Activated naive CD8-positive, alpha-beta T cell (primary cell): ENCODE measurements around the gene MTHFSD.

Experiments used
- H3K27ac Mint-ChIP-seq: one replicate; pipeline ENCODE4 v1.8.0; 2021; ENCODE audit warnings: mixed read lengths
- H3K27me3 Mint-ChIP-seq: one replicate; pipeline ENCODE4 v1.8.0; 2021; ENCODE audit warnings: mixed read lengths
- H3K36me3 Mint-ChIP-seq: one replicate; pipeline ENCODE4 v1.8.0; 2021; ENCODE audit warnings: mixed read lengths
- H3K4me1 Mint-ChIP-seq: one replicate; pipeline ENCODE4 v1.8.0; 2021; ENCODE audit warnings: low read depth, mixed read lengths
- H3K4me3 Mint-ChIP-seq: one replicate; pipeline ENCODE4 v1.8.0; 2021; ENCODE audit warnings: mild to moderate bottlenecking, mixed read lengths
- H3K9me3 Mint-ChIP-seq: one replicate; pipeline ENCODE4 v1.8.0; 2021; ENCODE audit warnings: low read depth, mixed read lengths

Gene MTHFSD

DNA sequence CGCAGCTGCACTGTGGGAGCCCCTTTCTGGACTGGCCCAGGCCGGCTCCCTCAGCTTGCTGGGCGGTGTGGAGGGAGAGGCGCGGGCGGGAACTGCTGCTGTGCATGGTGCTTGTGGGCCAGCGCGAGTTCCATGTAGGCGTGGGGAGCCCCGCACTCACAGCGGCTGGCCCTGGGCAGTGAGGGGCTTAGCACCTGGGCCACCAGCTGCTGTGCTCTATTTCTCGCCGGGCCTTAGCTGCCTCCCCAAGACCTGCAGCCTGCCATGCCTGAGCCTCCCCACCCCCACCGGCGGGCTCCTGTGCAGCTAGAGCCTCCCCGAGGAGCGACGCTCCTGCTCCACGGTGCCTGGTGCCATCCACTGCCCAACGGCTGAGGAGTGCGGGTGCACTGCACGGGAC, 1.7 kb downstream of the MTHFSD start:
- Mint-ChIP-seq H3K27ac (peak overlapping the region; percentile 97), H3K4me3 (peak overlapping the region; percentile 95), H3K9me3 (no peaks in the 10 kb centered on the region), H3K4me1 (peaks cover 20% of the 10 kb centered on the region), H3K27me3 (no peaks in the 10 kb centered on the region), H3K36me3 (peaks cover 2% of the 10 kb centered on the region)

DNA sequence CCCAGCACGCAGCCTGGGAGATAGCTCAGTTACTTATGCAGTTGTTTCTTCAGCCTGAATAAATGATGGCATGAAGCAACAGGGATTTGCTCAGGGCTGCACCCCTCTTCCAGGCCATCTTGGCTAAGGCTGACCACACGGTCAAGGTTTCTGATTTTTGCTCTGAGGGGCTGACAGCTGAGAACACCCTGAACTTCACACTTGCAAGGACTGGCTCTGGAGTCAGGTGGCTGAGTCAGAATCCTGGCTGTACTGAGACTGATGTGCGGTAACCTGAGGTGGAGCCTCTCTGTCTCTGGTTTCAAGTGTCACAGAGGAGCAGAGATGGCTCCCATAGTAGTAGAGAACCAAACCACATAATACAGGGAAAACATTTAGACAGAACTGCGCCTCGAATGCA, 4.8 kb downstream of the MTHFSD start:
- Mint-ChIP-seq H3K27me3 (no peaks in the 10 kb centered on the region), H3K4me1 (peaks cover 17% of the 10 kb centered on the region), H3K4me3 (no peak overlapping the region), H3K27ac (no peak overlapping the region), H3K9me3 (no peaks in the 10 kb centered on the region), H3K36me3 (peaks cover 2% of the 10 kb centered on the region)

DNA sequence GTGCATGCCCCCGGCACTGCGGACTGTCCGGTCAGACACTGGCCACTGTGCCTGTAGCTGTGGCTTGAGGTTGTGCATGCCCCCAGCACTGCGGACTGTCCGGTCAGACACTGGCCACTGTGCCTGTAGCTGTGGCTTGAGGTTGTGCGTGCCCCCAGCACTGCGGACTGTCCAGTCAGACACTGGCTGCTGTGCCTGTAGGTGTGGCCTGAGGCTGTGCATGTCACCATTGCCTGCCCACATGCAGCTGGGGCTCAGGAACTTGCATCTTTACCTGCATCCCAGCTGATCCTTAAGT, 5.2 kb downstream of the MTHFSD start:
- Mint-ChIP-seq H3K36me3 (peaks cover 2% of the 10 kb centered on the region), H3K4me1 (peaks cover 13% of the 10 kb centered on the region), H3K27me3 (no peaks in the 10 kb centered on the region), H3K4me3 (no peak overlapping the region), H3K9me3 (no peaks in the 10 kb centered on the region), H3K27ac (no peak overlapping the region)

DNA sequence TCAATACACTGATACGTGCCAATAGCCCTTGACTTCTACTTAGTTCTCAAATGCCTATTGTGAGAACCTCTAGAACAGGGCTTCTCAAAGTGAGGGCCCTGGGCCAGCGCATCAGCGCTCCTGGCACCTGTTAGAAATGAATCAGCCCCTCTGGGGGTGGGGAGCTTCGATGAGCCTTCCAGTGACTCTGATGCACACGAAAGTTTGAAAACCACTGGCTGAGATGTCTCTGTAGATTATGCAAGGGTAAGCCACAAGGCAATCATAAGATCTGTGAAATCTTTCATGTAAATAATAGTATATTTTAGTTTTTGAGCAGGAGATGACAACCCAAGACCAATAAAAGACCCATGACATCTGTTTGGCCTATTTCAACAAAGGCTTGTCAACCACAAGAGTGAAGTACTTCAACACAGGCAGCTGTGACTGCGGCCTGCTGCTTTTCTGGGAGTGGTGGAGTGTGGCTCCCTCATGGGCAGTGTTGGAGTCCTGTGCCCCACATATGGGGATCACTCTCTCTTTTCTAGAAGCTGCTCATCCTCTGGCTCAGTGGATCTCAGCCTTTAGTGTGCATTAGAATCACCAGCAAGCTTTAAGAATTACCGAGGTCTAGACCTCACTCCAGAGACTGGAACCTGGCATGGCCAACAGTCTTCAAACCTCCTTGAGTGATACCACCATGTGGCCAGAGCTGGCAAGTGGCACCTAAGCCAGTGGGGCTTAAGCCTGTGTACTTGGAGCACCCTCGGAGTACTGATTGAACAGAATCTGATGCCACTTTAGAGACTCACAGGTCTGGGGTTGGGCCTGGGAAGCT, 5.8 kb downstream of the MTHFSD start:
- Mint-ChIP-seq H3K9me3 (no peaks in the 10 kb centered on the region), H3K27me3 (no peaks in the 10 kb centered on the region), H3K4me3 (no peak overlapping the region), H3K27ac (peak overlapping the region; percentile 41), H3K4me1 (peaks cover 11% of the 10 kb centered on the region), H3K36me3 (peaks cover 7% of the 10 kb centered on the region)

DNA sequence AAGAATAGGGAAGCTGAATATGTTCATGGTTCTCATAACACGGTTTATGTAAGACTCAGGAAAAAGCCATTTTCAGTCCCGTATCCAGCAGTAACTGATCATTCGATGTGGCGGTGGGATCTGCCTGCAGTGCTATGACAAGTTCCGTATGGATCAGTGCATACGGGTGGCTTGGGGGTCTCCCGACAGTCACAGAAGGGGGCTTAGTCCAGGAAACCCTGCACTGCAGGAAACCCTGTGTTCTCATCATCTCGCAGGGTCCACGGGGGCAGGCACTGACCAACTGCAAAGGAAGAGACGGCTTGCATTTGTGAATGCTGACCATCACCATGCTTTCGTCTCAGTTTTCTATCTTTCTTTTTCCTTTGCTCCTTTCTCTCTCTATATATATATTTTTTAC, 7.7 kb downstream of the MTHFSD start:
- H3K36me3 Mint-ChIP-seq, result peaks cover 7% of the 10 kb centered on the region

DNA sequence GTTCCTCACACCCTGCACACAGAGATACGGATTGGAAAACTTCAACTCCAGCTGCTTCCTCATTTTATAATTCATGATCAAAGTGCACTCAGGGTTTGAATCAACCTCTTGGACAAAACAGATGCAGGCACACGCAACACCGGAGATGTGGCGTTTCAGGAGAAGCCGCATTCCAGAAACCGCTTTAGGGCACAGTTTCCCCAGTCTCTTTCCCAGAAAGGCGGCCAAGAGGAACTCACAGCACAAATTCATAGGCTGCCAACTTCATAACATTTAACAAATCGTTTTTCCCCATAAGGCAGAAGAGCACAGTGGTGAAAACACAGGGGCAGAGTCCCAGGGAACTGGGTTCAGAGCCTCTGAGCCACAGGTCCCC, 8.4 kb downstream of the MTHFSD start:
- H3K4me1 Mint-ChIP-seq, result no peaks in the 10 kb centered on the region
- H3K36me3 Mint-ChIP-seq, result peaks cover 7% of the 10 kb centered on the region
- no peak overlapping the region for H3K4me3 Mint-ChIP-seq
- H3K27ac Mint-ChIP-seq, result no peak overlapping the region
- H3K9me3 Mint-ChIP-seq, result no peaks in the 10 kb centered on the region
- H3K27me3 Mint-ChIP-seq, result no peaks in the 10 kb centered on the region

More for the DNA sequence above, 7.7 kb downstream of the MTHFSD start:
- H3K27me3 Mint-ChIP-seq, result no peaks in the 10 kb centered on the region
- H3K4me3 Mint-ChIP-seq, result no peak overlapping the region
- no peaks in the 10 kb centered on the region for H3K4me1 Mint-ChIP-seq
- H3K27ac Mint-ChIP-seq, result no peak overlapping the region
- no peaks in the 10 kb centered on the region for H3K9me3 Mint-ChIP-seq

DNA sequence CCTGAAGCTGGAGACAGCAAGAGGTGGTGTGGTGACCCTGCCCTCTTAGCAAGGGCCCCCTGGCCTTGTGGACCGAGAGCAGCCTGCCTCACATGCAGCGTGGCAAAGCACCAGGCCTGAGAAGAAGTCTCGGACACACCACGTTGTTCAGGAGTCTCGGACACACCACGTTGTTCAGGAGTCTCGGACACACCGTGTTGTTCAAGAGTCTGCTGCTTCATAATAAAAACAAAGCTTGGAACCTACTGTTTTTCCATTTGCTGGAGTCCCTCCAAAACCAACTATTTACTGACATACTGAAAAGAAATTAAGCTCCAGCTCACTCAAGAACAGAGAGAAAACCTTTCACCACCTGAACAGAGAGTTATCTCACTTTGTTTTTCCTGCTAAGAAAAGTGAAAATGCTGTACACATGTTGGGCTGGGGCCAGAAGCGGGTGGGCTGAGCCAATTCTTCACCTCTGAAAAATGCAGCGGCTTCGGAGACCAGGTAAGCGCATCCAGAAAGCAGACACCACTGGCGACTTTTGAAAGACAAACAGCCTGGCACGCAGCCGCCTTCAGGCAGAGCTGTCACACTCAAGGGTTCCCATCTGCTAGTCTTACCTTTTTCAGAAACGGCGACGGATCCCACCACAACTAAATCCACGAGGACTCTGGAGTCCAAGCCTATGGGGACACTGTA, 8.9 kb downstream of the MTHFSD start:
- peaks cover 7% of the 10 kb centered on the region for H3K36me3 Mint-ChIP-seq
- no peaks in the 10 kb centered on the region for H3K27me3 Mint-ChIP-seq
- no peaks in the 10 kb centered on the region for H3K4me1 Mint-ChIP-seq
- no peak overlapping the region for H3K4me3 Mint-ChIP-seq
- H3K27ac Mint-ChIP-seq, result no peak overlapping the region
- H3K9me3 Mint-ChIP-seq, result no peaks in the 10 kb centered on the region

DNA sequence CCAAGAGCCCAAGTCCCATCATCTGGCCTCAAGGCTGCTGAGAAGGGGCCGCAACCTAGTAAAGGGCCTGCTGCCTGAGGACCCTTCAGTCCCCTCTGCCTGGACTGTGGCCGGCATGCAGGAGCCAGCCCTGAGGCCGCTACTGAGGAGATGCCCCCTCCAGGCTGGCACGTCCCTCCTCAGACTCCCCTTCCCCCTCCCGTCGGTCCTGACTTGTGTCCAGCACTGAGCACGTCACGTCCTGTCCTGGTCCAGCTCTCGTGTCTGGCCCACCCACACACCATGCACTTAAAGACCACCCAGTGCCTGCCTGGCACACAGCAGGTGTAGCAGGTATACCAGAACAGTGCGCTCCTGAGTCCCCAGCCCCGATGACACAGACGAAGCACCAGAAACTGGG, 9.6 kb downstream of the MTHFSD start:
- no peaks in the 10 kb centered on the region for H3K9me3 Mint-ChIP-seq
- no peaks in the 10 kb centered on the region for H3K4me1 Mint-ChIP-seq
- H3K27ac Mint-ChIP-seq, result no peak overlapping the region
- H3K27me3 Mint-ChIP-seq, result no peaks in the 10 kb centered on the region
- H3K36me3 Mint-ChIP-seq, result peaks cover 7% of the 10 kb centered on the region
- H3K4me3 Mint-ChIP-seq, result no peak overlapping the region

DNA sequence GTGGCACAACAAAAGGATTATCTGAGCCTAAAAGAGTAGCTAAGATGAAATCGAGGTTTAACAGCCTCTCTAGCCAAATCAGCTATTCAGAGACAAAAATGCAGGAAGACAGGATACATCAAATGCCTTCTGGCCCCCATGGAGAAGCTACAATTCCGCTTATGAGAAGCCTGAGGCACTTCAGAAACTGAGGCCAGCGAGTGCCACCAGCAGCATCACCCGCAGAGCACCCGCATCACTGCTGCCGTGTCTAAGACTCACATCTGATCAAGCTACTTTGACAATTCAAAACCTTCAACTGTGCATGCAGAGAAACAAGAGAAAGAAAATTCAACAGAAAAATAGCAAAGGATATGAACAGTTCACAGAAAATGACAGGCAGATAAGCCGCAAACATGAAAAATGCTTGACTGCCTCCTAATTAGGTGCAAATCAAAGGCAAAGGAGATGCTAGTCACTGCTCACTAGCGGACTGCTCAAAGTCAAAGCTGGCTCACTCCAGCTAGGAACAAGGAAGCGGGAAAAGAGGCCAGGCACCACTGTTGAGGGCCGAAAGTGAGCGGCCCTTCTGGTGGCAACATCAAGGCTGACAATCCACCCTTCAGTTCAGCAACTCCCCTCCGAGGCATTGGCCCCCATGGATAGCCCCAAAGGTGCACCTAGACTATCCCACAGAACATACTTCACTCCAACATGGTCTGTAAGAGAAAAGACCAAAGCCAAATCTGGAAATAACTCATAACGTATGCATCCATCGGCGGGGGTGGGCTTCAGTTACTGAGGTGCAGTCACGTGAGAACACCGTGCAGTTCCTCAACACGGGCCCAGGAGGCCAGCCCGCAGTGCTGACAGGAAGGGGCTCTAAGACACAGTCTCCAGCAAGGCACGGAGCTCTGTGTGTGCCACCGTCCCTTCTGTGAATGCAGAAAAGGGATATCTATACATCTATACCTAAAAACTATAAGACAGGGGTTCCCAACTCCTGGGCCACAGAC, 12.0 kb downstream of the MTHFSD start:
- H3K27ac Mint-ChIP-seq, result no peak overlapping the region
- no peaks in the 10 kb centered on the region for H3K9me3 Mint-ChIP-seq
- no peaks in the 10 kb centered on the region for H3K27me3 Mint-ChIP-seq
- no peaks in the 10 kb centered on the region for H3K4me1 Mint-ChIP-seq
- peaks cover 7% of the 10 kb centered on the region for H3K36me3 Mint-ChIP-seq
- no peak overlapping the region for H3K4me3 Mint-ChIP-seq

DNA sequence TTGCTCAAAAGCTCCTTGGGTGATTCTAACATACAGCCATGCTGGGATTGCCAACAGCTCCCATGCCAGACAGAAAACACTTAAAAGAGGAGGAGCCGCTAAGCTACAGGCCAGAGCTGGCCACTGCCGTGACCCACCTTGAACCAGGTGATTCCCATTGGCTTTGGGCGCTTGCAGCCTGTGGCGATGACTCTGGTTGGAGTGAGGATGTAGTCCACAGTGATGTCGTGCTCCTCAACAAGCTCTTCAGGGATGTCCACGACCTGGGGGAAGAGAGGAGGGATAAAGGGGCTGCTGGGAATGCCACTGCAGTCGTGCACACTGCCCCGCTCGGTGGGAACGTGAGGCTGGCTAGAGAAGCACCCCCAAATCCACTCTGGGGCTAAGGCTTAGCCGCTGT, 13.5 kb downstream of the MTHFSD start:
- H3K36me3 Mint-ChIP-seq, result peaks cover 10% of the 10 kb centered on the region
- no peaks in the 10 kb centered on the region for H3K4me1 Mint-ChIP-seq
- no peaks in the 10 kb centered on the region for H3K27me3 Mint-ChIP-seq
- no peaks in the 10 kb centered on the region for H3K9me3 Mint-ChIP-seq
- H3K4me3 Mint-ChIP-seq, result no peak overlapping the region
- H3K27ac Mint-ChIP-seq, result no peak overlapping the region

DNA sequence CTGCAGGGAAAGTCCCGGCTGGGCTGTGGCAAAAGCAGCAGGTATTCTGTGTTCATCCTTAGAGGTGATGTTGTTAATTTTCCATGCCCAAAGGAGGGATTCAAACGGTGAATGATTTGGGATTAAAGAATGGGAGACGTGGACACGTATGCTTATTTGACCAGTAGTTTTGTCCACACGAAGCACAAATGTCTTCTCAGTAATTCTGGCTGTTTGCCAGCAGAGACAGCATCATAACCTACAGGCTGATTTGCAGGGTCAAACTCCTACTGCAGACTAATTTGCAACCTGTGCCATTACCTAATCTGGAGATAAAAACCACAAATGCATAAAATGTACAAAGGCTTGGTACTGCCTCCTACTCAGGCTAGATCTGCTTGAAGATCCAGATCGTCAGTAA, 14.1 kb downstream of the MTHFSD start:
- Mint-ChIP-seq H3K4me1 (no peaks in the 10 kb centered on the region), H3K4me3 (no peak overlapping the region), H3K36me3 (peaks cover 10% of the 10 kb centered on the region), H3K9me3 (no peaks in the 10 kb centered on the region), H3K27ac (no peak overlapping the region), H3K27me3 (no peaks in the 10 kb centered on the region)

DNA sequence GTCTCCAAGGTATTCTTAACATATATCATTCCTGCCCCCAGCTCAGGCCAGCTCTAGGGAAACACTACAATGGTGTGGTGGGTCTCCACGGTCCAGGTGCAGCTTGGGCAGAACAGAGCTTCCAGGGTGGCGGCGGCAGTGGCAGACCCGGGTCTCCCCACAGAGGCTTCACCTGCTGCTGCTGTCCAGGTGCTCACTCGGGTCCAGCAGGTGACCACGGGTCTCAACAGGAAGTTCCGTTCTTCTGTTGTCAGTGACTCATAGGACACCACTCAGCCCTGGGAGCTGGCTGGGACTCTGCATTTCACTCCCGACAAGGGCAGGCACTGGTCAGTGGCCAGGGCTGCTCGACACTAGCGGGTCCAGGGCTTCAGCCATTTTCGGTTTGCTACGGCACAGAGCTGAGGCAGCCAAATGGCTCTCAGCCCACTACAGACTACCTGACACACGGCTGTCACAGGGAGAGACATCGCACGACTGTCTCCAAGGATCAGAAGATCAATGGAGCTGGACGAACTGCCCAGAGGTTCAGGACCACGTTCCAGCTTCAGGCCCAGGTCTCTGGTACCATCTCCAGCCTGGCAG, 16.7 kb downstream of the MTHFSD start:
- Mint-ChIP-seq H3K27ac (no peak overlapping the region), H3K9me3 (no peaks in the 10 kb centered on the region), H3K4me1 (no peaks in the 10 kb centered on the region), H3K36me3 (peaks cover 3% of the 10 kb centered on the region), H3K27me3 (no peaks in the 10 kb centered on the region), H3K4me3 (no peak overlapping the region)

DNA sequence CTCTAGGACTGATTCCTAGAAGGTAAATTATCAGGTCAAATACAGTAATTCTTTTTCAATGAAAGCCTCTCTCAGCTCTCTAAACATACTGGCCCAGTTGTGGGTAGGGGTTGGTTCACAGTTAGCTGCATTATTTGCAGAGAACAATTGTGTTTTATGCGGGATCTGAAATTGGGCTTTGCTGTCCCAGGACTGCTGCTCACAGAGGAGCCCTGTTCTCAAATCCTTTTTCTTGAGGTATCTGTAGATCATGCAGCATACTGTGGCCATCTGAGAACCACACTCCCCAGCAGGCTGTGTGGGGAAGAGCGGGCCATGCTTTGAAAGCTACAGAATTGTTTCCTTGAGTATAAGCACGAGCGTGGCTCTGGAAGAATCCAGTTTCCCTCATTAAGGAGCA, 17.5 kb downstream of the MTHFSD start:
- no peaks in the 10 kb centered on the region for H3K27me3 Mint-ChIP-seq
- no peaks in the 10 kb centered on the region for H3K9me3 Mint-ChIP-seq
- no peak overlapping the region for H3K27ac Mint-ChIP-seq
- no peaks in the 10 kb centered on the region for H3K4me1 Mint-ChIP-seq
- peaks cover 3% of the 10 kb centered on the region for H3K36me3 Mint-ChIP-seq
- H3K4me3 Mint-ChIP-seq, result no peak overlapping the region

DNA sequence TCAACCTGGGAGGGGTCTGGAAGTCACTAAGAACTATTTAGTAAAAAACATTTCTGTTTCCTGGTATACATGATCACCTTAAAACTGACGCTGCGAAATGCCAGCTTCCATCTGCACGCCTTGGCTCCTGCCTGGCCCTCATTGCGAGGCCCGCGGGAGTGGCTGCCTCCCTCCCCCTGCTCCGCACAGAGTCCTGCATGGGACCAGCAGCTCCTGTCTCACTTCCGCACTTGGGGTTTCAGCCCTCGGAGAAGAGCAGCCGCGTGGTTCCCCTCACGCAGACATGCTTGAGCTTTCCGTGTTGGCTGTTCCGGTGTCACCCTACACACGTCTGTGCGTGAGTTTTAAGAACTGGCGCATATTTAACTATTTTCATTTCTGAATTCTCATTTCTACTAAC, 18.4 kb downstream of the MTHFSD start:
- Mint-ChIP-seq H3K27me3 (no peaks in the 10 kb centered on the region), H3K4me3 (no peak overlapping the region), H3K36me3 (peaks cover 3% of the 10 kb centered on the region), H3K4me1 (no peaks in the 10 kb centered on the region), H3K9me3 (no peaks in the 10 kb centered on the region), H3K27ac (no peak overlapping the region)
